ENCODE results near the gene SLC25A42. TPM values are rescaled to one million over a fixed set of nuclear protein-coding genes. Genes with fewer than 3 reads are reported as not detected.
"Not testable (repeated sequence)": the region's sequence is repeated elsewhere in the genome, so short reads cannot be mapped to it uniquely, and the experiment has no call there.

SLC25A42 gene
- polyA plus RNA-seq, 12 donors, result 7.2 to 20.2 (median 10.2) TPM; not detected in 1

DNA sequence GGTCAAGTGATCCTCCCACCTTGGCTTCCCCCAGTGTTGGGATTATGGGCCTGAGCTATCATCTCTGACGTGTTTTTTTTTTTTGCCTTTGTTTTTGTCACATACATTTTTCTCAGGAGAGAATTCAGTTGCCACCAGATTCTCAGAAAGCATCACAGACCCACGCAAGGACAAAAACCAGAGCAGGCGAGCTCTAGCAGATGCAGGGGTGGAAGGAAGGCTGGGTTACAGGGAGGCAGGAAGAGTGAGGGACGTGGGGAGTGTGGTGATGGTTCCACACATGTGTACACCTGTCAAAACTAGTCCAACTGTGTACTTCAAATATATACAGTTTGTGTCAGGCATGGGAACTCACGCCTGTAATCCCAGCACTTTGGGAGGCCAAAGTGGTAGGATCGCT lies 70.2 kb downstream of the SLC25A42 start:
- DNase-seq, result no peak

DNA sequence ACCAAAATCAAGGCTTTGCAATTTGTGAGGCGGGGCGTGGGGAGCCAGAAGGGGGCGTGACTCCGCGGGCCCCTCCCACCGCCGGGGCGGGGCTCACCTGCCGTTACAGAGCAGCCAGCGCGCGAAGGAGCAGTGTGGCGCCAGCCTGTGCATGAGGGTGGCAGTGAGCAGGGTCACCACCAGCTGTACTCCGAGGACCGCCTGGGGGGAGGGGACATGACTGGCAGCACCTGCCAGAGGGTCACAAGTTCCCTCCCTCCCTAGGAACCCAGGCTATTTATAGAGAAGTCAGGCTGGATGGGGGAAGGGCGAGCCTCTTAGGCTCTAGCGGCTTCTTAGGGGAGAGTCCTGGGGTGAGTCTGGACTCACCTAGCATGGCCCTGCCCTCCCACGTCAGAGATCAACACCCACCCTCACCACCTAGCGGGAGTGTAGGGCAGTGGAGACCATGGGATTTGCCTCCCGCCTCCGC lies 70.9 kb downstream of the SLC25A42 start:
- DNase-seq, result no peak

DNA sequence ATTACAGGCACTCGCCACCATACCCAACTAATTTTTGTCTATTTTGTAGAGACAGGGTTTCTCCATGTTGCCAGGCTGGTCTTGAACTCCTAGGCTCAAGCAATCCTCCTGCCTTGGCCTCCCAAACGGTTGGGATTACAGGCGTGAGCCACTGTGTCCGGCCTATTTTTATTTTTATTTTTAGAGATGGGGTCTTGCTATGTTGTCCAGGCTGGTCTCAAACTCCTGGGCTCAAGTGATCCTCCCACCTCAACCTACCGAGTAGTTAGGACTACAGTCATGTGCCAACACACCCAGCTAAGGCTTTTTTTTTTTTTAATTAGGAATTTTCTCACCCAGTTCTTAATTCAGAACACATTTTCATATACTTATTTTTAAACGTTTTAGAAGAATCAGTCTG lies 71.9 kb downstream of the SLC25A42 start:
- not testable (repeated sequence) for DNase-seq

DNA sequence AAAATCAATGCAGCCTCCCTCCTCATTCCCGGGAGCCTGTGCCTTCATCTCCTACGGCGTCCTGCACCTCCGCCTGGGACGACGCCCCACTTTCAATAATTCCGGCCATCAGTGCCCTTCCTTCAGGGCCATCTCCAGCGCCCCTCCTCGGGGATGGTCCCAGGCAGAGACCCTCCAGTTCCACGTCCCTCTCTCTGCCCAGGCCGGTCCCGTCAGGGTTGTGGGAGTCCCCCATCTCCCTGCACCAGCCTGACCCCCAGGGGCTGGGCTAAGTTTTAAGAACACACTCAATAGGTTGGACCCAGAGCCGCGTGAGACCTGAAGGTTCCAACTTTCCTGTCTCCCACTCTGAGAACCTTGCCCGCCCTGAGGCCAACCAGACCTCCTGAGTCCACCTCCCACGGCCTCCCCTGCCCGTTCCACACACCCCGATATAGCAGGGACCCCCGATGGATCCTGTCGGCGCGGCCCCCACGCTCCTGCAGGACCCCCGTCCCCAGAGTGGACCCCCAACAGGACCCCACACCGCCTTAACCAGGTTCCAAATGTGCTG lies 73.8 kb downstream of the SLC25A42 start:
- no peak for DNase-seq

DNA sequence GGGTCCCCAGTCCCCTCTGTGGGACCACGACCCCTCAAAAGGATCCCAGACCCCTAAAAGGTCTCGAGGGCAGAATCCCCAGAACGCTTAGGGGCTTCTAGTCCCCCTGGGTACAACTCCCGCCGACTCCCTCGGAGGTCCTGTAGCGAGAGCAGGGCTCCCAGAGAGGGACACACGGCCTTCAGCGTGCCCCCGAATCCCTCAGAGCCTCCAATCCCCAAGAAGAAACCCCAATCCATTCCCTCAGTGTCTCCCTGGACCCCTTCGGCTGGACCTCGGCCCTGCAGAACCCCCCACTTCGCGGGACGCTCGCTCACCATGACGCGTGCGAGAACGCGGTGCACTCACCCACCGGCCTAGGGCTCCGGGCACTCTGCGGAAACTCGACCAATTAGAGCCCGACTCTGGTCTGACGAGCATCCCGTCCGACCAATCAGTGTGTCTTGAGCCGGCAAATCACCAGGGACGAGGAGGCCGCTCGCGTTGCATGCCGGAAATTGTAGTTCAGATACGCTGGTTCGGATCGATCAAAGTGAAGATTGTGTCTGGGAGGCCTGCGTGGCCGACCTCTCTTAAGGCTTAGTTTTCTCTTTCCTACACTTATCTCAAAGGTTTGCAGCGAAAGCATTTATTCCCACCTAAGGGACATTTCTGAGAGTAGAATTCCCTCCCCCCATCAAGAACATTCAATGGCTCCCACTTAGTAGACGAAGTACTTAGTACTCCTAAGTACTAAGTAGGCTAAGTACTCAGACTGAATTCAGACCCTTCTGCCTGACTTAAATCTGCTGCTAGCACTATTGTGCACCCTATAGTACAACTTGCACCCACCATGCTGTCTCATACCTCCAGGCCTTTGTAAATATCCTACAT lies 74.6 kb downstream of the SLC25A42 start, which contains the start of gene TMEM161A:
TSS of gene TMEM161A (minus strand) at position 370 of the 873 bp plus-strand sequence. CDS start at position 320, 50 bp downstream.
- peak; percentile 99 for DNase-seq

DNA sequence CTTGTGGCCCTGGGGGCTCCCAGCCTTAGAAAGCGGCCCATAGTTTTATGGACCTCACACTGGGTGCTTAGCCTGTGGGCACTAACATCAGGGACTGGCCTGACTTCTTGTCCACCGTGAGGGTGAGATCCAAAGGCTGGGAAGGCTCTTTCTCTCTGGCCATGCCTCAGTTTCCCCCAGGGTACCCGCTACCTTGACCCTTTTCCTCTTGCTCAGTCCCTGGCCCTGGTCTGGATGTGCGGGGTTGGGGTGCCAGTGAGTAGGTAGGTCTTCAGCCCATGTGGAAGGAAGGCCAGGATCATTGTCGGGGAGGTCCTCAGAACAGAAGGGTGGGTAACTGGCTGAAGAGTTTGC lies 76.1 kb downstream of the SLC25A42 start:
- DNase-seq, result no peak

DNA sequence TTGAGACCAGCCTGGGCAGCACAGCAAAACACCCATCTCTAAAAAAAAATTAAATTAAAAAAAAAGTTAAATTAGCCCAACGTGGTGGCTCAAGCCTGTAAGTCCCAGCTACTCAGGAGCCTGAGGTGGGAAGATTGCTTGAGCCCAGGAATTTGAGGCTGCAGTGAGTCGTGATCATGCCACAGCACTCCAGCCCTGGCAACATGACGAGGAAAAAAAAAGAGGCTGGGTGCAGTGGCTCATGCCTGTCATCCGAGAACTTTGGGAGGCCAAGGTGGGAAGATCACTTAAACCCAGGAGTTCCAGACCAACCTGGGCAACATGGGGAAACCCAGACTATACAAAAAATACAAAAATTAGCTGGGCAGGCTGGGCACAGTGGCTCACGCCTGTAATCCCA lies 76.7 kb downstream of the SLC25A42 start:
- DNase-seq, result no peak

DNA sequence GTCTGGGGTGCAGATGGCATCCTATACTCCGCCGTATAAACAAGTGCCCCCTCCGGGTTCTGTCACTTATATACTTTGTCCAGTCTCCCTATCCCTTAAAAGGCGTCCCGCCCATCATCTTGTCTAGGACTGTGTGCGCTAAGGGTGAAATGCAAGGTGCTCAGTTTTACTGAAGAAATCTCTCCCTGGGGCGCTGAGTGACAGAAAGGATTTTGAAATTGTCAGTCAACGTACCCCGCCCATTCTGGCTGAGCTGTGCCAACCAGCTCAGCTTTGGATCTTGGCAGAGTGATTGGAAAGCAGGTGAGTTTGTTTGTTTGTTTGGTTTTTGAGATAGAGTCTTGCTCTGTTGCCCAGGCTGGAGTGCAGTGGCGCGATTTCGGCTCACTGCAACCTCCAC lies 78.6 kb downstream of the SLC25A42 start:
- no peak for DNase-seq

DNA sequence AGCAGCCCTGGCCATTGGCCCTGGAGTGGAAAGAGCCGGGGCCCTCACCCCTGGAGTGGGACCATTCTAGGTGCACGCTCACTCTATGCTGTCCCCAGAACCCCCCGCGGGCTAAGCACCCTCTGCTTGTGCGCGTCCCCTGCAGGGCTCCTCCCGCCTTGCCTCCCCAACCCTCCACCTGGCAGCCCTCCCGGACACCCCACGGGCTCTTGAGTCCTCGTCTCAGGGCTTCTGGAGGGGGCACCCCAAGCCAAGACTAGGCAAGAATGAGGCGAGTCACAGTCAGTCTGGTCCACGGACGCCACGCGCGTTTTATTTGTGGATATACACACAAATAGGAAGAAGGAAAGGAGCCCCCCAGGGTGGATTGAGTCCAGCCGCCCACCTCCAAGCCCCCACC lies 81.5 kb downstream of the SLC25A42 start:
- DNase-seq, result no peak

DNA sequence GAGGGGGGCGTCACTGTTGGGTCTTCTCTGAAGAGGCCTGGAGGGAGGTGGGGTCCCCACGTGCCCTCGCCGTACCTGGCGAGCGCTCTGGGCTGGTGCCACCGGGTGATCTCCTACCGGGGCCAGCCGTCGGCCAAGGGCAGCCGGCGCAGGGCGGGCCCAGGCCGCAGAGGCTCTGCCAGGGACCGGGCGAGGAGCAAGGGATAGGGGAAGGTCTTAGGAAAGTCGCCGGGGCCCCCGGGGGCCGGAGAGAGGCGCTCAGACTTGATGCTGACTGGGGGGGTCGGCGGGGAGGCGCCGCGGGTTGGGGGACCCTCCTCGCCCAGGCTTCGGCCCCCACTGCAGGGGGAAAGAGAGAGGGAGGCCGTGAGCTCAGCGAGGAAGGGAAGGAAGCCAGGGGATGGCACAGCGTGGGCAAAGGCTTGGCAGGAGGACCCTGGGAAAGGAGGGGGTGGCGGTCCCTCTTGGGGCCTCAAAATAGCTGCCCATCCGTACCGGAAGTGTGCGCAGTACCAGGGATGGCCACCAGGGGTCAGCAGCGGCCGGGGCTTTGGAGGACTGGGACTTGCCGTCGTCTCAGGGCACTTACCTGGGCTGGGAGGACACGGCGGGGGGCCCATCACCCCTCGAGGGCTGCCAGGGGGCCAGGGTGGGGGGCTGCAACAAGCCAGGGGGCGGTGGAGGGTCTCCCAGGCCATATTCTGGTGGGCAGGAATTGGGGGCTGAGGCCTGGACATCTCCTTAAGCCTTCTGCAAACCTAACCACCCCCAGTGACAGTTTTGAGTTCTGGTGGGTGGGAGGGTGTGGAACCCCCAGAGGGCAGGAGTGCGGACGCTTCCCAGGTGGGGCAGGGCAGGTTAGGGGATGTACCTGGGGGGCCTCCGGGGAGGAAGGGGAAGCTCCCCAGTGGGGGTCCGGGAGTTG lies 82.2 kb downstream of the SLC25A42 start:
- DNase-seq, result peak; percentile 66

DNA sequence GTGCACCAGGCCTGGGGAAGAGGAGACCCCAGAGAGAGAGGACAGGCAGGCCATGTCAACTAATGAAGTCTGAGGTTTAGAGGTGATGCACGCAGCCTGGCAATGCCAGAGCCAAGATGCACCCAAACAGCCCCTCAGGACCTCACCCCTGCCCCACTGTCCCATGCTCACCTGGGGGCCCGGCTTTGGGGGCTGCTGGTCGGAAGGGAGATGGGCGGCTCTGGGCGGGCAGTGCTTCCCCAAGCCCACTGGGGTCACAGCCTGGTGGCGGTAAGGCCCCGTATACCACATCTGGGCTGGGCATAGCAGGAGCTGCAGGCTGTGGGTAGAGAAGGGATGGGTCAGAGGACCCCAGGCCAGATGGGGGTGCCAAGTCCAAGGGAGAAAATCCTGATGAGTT lies 83.1 kb downstream of the SLC25A42 start:
- DNase-seq, result no peak

DNA sequence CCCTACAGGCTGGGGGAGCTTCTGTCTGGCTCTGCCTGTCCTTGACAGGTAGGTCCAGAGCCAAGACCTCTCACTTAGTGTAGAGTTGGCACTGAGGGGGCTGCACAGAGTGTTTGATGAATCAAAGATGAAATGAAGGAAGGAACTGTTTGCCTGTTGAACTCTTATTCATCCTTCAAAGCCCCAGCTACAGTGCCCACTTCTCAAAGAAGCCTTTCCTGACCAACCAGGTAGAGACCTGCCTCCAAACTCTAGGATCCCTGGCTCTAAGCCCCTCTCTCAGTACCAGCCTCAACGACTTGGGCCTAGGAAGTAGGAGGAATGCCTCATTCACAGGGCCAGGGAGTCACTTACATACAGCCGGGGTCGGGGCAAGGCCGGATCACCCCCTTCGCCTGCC lies 83.5 kb downstream of the SLC25A42 start:
- no peak for DNase-seq

DNA sequence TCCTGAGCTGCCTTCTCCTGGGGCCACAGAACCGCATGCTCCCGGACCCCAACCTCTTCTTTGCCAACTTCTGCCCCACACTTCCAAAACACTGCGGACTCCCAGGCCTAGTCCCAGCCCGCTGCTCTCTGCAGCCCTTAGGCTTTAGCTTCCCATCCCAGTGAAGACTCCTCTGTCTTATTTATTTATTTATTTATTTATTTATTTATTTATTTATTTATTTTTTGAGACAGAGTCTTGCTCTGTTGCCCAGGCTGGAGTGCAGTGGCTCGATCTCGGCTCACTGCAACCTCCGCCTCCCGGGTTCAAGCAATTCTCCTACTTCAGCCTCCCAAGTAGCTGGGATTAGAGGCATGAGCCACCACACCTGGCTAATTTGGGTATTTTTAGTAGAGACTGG lies 84.7 kb downstream of the SLC25A42 start:
- not testable (repeated sequence) for DNase-seq

DNA sequence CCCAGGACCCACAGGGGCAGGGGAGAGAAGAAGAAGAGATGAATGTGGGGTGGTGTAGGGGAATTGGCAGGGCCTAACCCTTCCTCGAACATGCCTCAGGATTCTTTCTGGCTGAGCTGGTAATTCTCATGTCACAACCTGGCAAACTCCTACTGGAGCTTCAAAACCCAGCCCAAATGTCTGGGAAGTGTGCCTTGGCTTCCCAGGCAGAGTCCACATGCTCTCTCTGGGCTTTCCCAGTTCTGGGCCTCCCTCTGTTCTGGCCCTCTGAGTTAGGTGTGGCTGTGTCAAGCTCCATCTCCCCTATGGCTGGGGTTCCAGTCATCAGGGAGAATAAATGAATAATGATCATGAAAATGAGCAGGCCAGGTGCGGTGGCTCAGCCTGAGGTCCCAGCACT lies 85.6 kb downstream of the SLC25A42 start:
- no peak for DNase-seq

DNA sequence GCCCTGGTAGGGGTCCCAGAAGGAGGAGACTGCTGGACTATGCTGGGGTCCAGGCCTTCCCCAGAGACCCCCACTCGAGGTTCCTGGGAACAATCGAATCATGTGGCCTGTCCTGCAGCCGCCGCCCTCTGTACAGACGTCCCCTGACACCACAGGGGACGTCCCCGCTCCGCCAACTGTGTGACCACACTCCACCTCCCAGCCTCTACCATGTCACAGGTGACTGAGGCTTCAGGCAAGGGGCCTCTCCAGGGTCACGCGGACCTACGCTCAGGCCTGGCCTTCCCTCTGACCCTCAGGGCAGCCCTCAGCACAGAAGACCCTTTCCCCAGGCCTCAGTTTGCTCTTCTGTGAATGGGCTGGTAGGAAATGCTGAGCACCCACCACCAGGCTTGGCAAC lies 87.6 kb downstream of the SLC25A42 start:
- DNase-seq, result no peak

DNA sequence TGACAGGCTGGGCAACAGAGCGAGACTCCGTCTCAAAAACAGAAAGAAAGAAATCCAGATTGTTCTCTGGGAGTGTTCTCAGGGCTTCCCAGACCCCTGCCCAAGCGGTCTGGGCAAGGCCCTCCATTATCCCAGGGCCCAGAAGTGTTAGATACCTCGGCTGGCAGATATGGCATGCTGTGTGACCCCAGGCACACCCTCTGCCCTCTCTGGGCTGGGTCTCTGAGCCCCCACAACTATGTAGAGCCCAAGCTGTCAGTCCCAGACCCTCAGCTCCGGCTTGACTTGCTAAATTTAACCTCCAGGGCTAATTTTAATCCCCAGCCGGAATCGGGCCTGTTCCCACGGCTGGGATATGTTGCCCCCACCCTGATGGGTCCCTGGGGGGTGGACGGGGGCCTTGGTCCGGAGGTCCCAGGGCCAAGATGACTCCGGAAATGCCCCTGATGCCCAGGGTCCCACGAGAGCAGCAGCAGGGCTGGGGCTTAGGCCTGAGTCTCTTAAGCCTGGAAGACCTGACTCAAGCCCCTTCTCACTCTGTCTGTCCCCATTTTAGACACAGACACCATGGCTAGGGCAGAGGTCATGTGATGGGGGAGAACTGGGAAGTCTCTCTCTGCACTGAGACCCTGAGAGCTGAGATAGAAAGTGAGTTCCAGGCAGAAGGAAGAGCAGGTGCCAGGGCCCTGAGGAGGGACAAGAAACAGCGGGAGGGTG lies 89.0 kb downstream of the SLC25A42 start:
- no peak for DNase-seq

DNA sequence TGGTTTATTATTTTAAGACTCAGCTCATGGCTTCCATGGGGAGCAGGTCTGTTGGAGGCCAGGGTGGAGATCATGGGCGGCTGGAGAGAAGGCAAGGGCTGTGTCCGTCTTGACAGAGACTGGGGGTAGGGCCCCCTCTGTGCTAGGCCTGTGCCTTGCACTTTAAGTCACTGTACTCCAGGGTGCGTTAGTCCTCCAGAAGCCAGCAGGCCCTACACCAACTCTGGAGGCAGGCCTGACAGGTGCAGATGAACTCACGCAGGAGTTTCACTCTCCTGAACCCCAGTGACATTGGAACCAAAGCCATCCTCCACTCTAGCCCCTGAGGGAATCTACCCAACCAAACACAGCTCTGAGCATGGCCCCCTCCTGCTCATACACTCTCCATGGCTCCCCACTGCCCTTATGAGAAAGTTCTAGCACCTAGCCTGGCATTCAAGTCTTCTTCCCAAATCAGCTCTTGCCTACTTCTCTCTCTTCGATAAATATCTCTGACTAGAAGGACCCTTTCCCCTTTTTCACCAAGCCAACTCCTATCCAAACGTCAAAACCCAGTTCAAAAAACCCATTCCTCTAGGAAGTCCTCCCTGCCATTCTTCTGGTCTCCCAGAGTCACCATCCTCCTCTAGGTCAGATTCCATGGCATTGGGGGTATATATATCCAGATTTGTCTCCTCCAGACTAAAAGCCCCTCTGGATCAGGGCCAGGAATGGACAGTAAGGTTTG lies 91.1 kb downstream of the SLC25A42 start:
- DNase-seq, result no peak

DNA sequence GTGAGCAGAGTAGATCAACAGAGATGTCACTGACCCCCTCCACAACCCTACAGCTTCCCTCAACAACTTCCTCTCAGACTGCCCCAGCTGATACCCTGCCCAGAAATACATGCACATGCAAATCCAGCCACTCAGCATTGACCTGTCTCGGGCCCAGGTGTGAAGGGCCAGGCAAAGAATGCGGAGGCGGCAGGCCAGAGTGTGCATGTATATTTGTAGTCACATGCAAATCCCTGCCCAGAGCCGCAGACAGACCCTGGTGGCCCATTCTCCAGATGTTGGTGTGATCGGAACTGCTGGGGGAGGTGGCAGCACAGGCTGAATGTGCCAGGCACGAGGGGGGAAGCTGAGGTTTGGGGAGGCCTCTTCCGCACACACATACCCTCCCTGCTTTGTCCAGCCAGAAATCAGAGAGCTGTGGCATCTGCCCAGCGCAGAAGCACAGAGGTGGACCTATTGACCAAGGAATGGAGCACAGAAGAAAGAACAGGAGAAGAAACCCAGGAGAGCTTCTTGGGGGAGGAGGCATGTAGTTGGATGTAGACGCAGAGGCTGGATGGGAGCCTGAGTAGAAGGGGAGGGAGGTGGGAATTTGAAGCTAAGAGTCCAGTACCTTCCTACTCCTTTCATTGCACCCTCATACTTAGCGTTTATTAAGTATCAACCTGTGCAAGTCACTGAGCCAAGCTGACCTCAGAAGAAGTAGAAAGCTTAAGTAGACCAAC lies 91.9 kb downstream of the SLC25A42 start:
- no peak for DNase-seq

DNA sequence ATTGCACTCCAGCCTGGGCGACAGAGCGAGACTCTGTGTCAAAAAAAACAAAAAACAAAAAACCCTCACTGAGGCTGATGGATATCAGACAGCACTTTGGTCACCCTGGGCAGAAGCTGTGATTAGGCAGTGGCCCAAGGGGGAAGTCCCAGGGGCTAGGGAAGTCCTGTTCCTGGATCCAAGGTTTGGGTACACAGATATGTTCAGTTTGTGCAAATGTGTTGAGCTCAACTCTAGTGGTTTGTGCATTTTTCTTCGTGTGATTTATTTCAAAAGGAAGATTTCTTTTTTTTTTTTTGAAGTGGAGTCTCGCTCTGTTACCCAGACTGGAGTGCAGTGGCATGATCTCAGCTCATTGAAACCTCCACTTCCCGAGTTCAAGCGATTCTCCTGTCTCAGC lies 94.0 kb downstream of the SLC25A42 start:
- no peak for DNase-seq

DNA sequence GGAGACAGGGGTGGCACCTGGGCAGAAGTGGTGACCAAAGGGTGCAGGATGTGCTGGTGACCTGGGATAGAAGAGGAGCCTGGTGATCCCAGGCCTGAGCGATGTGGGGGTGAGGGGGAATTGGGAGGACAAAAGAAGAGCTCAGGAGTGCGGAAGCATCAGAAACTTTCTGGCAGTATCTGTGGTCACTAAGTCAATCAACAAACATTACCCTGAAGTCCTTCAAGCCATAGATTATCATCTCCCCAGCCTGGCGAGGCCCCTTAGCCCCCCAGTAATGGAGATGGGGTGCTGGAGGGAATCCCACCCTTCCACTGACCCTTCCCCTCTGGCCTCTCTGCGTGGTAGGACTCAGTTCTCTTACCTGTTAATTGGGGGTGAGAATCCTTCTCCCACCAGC lies 95.7 kb downstream of the SLC25A42 start:
- no peak for DNase-seq
